HG03575 (cell line): ENCODE results near the gene WFDC5.
"Not testable (repeated sequence)": the region's sequence is repeated elsewhere in the genome, so short reads cannot be mapped to it uniquely, and the experiment has no call there.

Experiments used
- ATAC-seq: cut with Tn5 transposase; IDR thresholded peaks from one replicate; pipeline ENCODE4 v1.9.1; 2021; ENCODE audit not compliant: unreplicated experiment, insufficient number of reproducible peaks, low FRiP score; ENCODE audit errors: extremely low read depth

WFDC5 gene

DNA sequence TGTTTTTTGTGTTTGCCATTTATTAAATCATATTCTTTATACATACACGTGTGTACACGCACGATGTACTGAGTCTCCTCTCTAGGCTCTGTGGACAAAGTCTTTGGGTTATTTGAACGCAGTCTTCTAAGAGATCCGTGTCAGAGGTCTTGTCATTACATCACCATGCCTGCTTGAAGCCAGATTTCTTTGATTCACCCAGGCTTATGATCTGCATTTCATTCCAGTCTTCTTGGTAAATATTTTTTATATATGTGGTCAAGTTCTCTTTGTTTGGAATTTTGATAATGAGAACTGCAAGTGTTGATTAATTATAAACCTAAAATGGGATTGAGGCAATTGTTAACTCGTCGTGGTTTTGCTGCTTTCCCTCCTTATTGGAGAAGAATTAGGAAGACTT is 48.6 kb downstream of the WFDC5 start:
- ATAC-seq, result no peak

GRCh38 chr20:45064812-45065211 is 50.2 kb downstream of the WFDC5 start:
- no peak for ATAC-seq

- not testable (repeated sequence) for ATAC-seq
These were observed 51.9 kb downstream of the WFDC5 start for GRCh38 chr20:45063107-45063506.

- no peak for ATAC-seq
These were observed 53.7 kb downstream of the WFDC5 start for GRCh38 chr20:45061244-45061643.

DNA sequence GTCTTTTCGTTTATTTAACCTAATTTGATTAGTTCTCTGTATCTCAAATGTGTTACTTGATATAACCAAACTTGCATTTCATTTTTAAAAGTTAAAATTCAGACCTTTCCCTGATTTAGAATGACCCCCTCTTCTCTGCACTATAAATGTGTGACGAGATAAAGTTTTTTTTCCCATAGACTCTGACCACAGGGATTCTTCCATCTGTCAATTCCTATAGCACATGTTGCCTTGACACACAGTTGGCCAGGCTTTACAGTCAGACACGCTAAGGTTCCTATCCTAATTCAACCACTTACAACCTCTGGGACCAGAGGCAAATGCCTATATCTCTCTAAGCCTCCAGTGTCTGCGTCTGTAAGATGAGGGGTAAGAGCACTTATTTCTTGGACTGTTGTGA is 54.7 kb downstream of the WFDC5 start:
- ATAC-seq, result no peak
